A673 (cell line): ENCODE results near the gene WDR41.

ENCODE experiments used
- EZH2 ChIP-seq: fragments of 200-600 bp; sonication (generic); IDR thresholded peaks from 2 replicates; pipeline ENCODE4 v1.6.1; 2017; ENCODE audit warnings: borderline replicate concordance, low read depth, mild to moderate bottlenecking, mixed read lengths, antibody characterized with exemption, low read length; ENCODE audit not compliant: poor library complexity, severe bottlenecking
- TF ChIP-seq, protein P1 (sequence below): fragments of 300-800, 200-600 bp; sonication (generic); conservative IDR thresholded peaks from 2 replicates; pipeline ENCODE4 v1.5.1; 2017; ENCODE audit warnings: low read depth, mild to moderate bottlenecking, antibody characterized with exemption, low read length, moderate library complexity, mixed read lengths

DNA sequence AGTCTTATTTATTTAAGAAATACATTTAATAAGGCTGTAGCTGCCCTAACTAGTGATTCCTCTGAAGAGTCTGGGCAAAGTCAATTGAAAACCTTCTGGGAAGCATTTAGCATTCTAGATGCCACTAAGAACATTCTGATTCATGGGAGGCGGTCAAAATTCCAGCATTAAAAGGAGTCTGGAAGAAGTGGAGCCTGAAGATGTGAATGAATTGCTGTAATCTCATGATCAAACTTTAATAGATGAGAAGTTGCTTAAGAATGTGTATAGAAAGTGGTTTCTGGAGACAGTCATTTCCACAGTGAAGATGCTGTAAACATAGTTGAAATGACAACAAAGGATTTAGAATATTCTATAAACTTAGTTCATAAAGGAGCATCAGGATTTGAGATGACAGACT, 61.4 kb downstream of the WDR41 start:
- TF ChIP-seq, protein P1, sequence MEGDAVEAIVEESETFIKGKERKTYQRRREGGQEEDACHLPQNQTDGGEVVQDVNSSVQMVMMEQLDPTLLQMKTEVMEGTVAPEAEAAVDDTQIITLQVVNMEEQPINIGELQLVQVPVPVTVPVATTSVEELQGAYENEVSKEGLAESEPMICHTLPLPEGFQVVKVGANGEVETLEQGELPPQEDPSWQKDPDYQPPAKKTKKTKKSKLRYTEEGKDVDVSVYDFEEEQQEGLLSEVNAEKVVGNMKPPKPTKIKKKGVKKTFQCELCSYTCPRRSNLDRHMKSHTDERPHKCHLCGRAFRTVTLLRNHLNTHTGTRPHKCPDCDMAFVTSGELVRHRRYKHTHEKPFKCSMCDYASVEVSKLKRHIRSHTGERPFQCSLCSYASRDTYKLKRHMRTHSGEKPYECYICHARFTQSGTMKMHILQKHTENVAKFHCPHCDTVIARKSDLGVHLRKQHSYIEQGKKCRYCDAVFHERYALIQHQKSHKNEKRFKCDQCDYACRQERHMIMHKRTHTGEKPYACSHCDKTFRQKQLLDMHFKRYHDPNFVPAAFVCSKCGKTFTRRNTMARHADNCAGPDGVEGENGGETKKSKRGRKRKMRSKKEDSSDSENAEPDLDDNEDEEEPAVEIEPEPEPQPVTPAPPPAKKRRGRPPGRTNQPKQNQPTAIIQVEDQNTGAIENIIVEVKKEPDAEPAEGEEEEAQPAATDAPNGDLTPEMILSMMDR = no peak
- no peak for TF ChIP-seq EZH2
